Right cardiac atrium (tissue), 5 donors: ENCODE measurements around the gene TOMM7. TPM values are rescaled to one million over a fixed set of nuclear protein-coding genes. Genes with fewer than 3 reads are reported as not detected.
"Not testable (repeated sequence)": the region's sequence is repeated elsewhere in the genome, so short reads cannot be mapped to it uniquely, and the experiment has no call there.

Experiments used
- ATAC-seq, 2 donors: fragments of 200-7000 bp; cut with Tn5 transposase; one replicate each; pipeline versions ENCODE4 v1.8.0 to v1.9.1; 2020; ENCODE audit warnings: moderate library complexity in 2 of 2, mild to moderate bottlenecking in 1 of 2
- DNase-seq, 3 donors: peaks; one replicate each; pipeline ENCODE4 v3.0.0-alpha.2; 2020
- H3K27ac ChIP-seq: one replicate; pipeline ENCODE4 v1.5.1; 2013; ENCODE audit warnings: mild to moderate bottlenecking, low read length, control low read depth, moderate library complexity
- H3K27me3 ChIP-seq: one replicate; pipeline ENCODE4 v1.6.1; 2013; ENCODE audit not compliant: control insufficient read depth, insufficient read depth
- H3K4me1 ChIP-seq: one replicate; pipeline ENCODE4 v1.6.1; 2013; ENCODE audit warnings: low read length; ENCODE audit not compliant: control insufficient read depth, insufficient read depth
- H3K4me3 ChIP-seq: one replicate; pipeline ENCODE4 v1.5.1; 2013; ENCODE audit warnings: low read length, control low read depth
- H3K9me3 ChIP-seq: one replicate; pipeline ENCODE4 v1.6.1; 2013; ENCODE audit warnings: low read length; ENCODE audit not compliant: control insufficient read depth
- WGBS: extraction: QIAGEN DNeasy Blood & Tissue Kit; methylation state at CpG from one replicate; pipeline ENCODE4 v1.1.7; 2013; 5-methylcytosine and 5-hydroxymethylcytosine counted together
- intact Hi-C, 4 donors: fragments of 100-400 bp; cut with DNase I; formaldehyde crosslinking; loops; one replicate each; pipeline versions ENCODE4 v1.11.0 to v1.14.0; 2022 to 2023
- polyA plus RNA-seq: library from polyadenylated mRNA; stranded (reverse); fragments of 200-250 nt; gene quantifications from one replicate; pipeline ENCODE4 v1.2.3, GENCODE V29; 2013
- total RNA-seq, 4 donors: library from RNA; stranded (reverse); fragmentation: NEBNext Ultra II Directional; extraction: Animal tissue kit (Norgen Biotek cat#: 25700); gene quantifications; one replicate each; pipeline ENCODE4 v1.2.1, GENCODE V29; 2021
- donor health status: healthy with polysubstance abuse.
- donor health status: DM: no; HTN: yes; CAD: no.
- donor health status: DM: no; HTN: no; CAD: no.
- donor health status: DM: no; HTN: yes; CAD: no; lungs with severe emphysema.
- donor health status: DM: yes; HTN: yes; CAD: no.

TOMM7 gene
- total and polyA plus RNA-seq, 5 donors = 365 to 559 (median 454) TPM

GRCh38 chr7:22819476-22819875 lies 3.2 kb downstream of the TOMM7 start:
- intact Hi-C loops = no loop called here
- 93% methylated on average over 4 of the region's 4 CpGs for WGBS

GRCh38 chr7:22814261-22815208 lies 8.1 kb downstream of the TOMM7 start:
- no peak overlapping the region for H3K27ac ChIP-seq

More at GRCh38 chr7:22819476-22819875, 3.2 kb downstream of the TOMM7 start:
- no peak overlapping the region for H3K4me3 ChIP-seq
- no peak overlapping the region for H3K27ac ChIP-seq
- DNase-seq (no peak), ATAC-seq (no peak)
- H3K9me3 ChIP-seq = no peaks in the 10 kb centered on the region
- peaks cover 4% of the 10 kb centered on the region for H3K4me1 ChIP-seq
- no peaks in the 10 kb centered on the region for H3K27me3 ChIP-seq

GRCh38 chr7:22812353-22812752 lies 10.3 kb downstream of the TOMM7 start:
- no peak overlapping the region for H3K4me3 ChIP-seq

More at GRCh38 chr7:22814261-22815208, 8.1 kb downstream of the TOMM7 start:
- Histone ChIP-seq H3K4me1 (no peaks in the 10 kb centered on the region), H3K4me3 (no peak overlapping the region), H3K9me3 (no peaks in the 10 kb centered on the region), H3K27me3 (no peaks in the 10 kb centered on the region)
- WGBS = 95% methylated on average over 10 of the region's 10 CpGs
- no peak for ATAC-seq
- no peak for DNase-seq
- intact Hi-C loops = no loop called here

GRCh38 chr7:22811746-22812280 lies 10.8 kb downstream of the TOMM7 start:
- no peak for ATAC-seq
- Histone ChIP-seq H3K4me1 (no peaks in the 10 kb centered on the region), H3K9me3 (no peaks in the 10 kb centered on the region), H3K27ac (no peak overlapping the region), H3K27me3 (no peaks in the 10 kb centered on the region), H3K4me3 (no peak overlapping the region)
- DNase-seq = no peak
- intact Hi-C loops = no loop called here
- WGBS = 86% methylated on average over 4 of the region's 4 CpGs

More at GRCh38 chr7:22812353-22812752, 10.3 kb downstream of the TOMM7 start:
- intact Hi-C loops = no loop called here
- 75% methylated on average over 3 of the region's 3 CpGs for WGBS
- Histone ChIP-seq H3K27me3 (no peaks in the 10 kb centered on the region), H3K9me3 (no peaks in the 10 kb centered on the region), H3K27ac (no peak overlapping the region), H3K4me1 (no peaks in the 10 kb centered on the region)
- no peak for ATAC-seq
- no peak for DNase-seq

- H3K27me3 ChIP-seq = no peaks in the 10 kb centered on the region
- WGBS = 95% methylated on average over 1 of the region's 1 CpG
- H3K4me1 ChIP-seq = no peaks in the 10 kb centered on the region
- H3K9me3 ChIP-seq = no peaks in the 10 kb centered on the region
- H3K4me3 ChIP-seq = no peak overlapping the region
- intact Hi-C loops = no loop called here
- DNase-seq (no peak), ATAC-seq (no peak)
- no peak overlapping the region for H3K27ac ChIP-seq
Measured at GRCh38 chr7:22810843-22811242, 11.8 kb downstream of the TOMM7 start.

- Histone ChIP-seq H3K27me3 (no peaks in the 10 kb centered on the region), H3K9me3 (no peaks in the 10 kb centered on the region), H3K4me1 (no peaks in the 10 kb centered on the region), H3K27ac (no peak overlapping the region), H3K4me3 (no peak overlapping the region)
- DNase-seq (no peak), ATAC-seq (no peak)
- WGBS = 93% methylated on average over 4 of the region's 4 CpGs
- intact Hi-C loops = no loop called here
Measured at GRCh38 chr7:22809902-22810642, 12.6 kb downstream of the TOMM7 start.

- intact Hi-C loops = no loop called here
- Histone ChIP-seq H3K27ac (no peak overlapping the region), H3K4me1 (no peaks in the 10 kb centered on the region), H3K27me3 (no peaks in the 10 kb centered on the region), H3K9me3 (no peaks in the 10 kb centered on the region), H3K4me3 (no peak overlapping the region)
- WGBS = 66% methylated on average over 6 of the region's 6 CpGs
- no peak for ATAC-seq
- DNase-seq = no peak
Measured at GRCh38 chr7:22808140-22808539, 14.5 kb downstream of the TOMM7 start.

- Histone ChIP-seq H3K27ac (no peak overlapping the region), H3K4me1 (no peaks in the 10 kb centered on the region), H3K27me3 (no peaks in the 10 kb centered on the region), H3K9me3 (no peaks in the 10 kb centered on the region), H3K4me3 (no peak overlapping the region)
- intact Hi-C loops = no loop called here
- ATAC-seq = no peak
- no peak for DNase-seq
- WGBS = 91% methylated on average over 4 of the region's 4 CpGs
Measured at GRCh38 chr7:22806752-22807151, 15.9 kb downstream of the TOMM7 start.

GRCh38 chr7:22805227-22805626 lies 17.4 kb downstream of the TOMM7 start:
- WGBS = 90% methylated on average over 2 of the region's 2 CpGs
- Histone ChIP-seq H3K27me3 (no peaks in the 10 kb centered on the region), H3K27ac (no peak overlapping the region), H3K4me1 (no peaks in the 10 kb centered on the region), H3K4me3 (no peak overlapping the region), H3K9me3 (no peaks in the 10 kb centered on the region)
- ATAC-seq = no peak
- intact Hi-C loops = no loop called here
- DNase-seq = no peak

- H3K4me1 ChIP-seq, H3K27me3 ChIP-seq, ATAC-seq, intact Hi-C loops, H3K27ac ChIP-seq, H3K9me3 ChIP-seq, DNase-seq, H3K4me3 ChIP-seq: not testable (repeated sequence)
- 86% methylated on average over 4 of the region's 4 CpGs for WGBS
Measured at GRCh38 chr7:22802831-22803230, 19.8 kb downstream of the TOMM7 start.

GRCh38 chr7:22802426-22802825 lies 20.2 kb downstream of the TOMM7 start:
- Histone ChIP-seq H3K9me3 (no peaks in the 10 kb centered on the region), H3K4me3 (no peak overlapping the region), H3K4me1 (no peaks in the 10 kb centered on the region), H3K27me3 (no peaks in the 10 kb centered on the region), H3K27ac (no peak overlapping the region)
- 94% methylated on average over 4 of the region's 4 CpGs for WGBS
- ATAC-seq (no peak), DNase-seq (no peak)
- intact Hi-C loops = no loop called here
